ENCODE measurements around the gene RFC5. TPM values are rescaled to one million over a fixed set of nuclear protein-coding genes. Genes with fewer than 3 reads are reported as not detected.
A peak's percentile ranks its signal among the peaks of the same experiment; 100 is the strongest.

Gene RFC5
- total RNA-seq, 2 donors from 2014 or later, result 34.8 to 62.4 TPM

GRCh38 chr12:118046430-118046829 is 29.9 kb downstream of the RFC5 start:
- peaks cover 8 to 10% of the 10 kb centered on the region in 2 donors for H3K4me1 Mint-ChIP-seq (ENCODE audit: low read depth in 2 of 2)
- H3K27me3 Mint-ChIP-seq, result no peaks in the 10 kb centered on the region
- no peak for DNase-seq (ENCODE audit: low spot score)
- no peaks in the 10 kb centered on the region for H3K9me3 Mint-ChIP-seq
- peaks cover 13% of the 10 kb centered on the region for H3K36me3 Mint-ChIP-seq
- no peak for ATAC-seq
- H3K27ac Mint-ChIP-seq, result no peak overlapping the region
- H3K4me3 Mint-ChIP-seq, result no peak overlapping the region

GRCh38 chr12:118050972-118051910 is 34.7 kb downstream of the RFC5 start:
- peak overlapping the region; percentile 24 for H3K4me3 Mint-ChIP-seq
- peak overlapping the region; percentile 55 to 80 for H3K27ac Mint-ChIP-seq
- DNase-seq (ENCODE audit: low spot score) (no peak), ATAC-seq (peak in 1 of 2 donors; percentile 77)
- H3K4me1 Mint-ChIP-seq (ENCODE audit: low read depth in 2 of 2), result peaks cover 24 to 33% of the 10 kb centered on the region in 2 donors
- no peaks in the 10 kb centered on the region for H3K9me3 Mint-ChIP-seq
- peaks cover 12% of the 10 kb centered on the region for H3K36me3 Mint-ChIP-seq
- no peaks in the 10 kb centered on the region for H3K27me3 Mint-ChIP-seq

GRCh38 chr12:118052324-118053070 is 36.0 kb downstream of the RFC5 start:
- ATAC-seq, result peak; percentile 50
- DNase-seq (ENCODE audit: low spot score), result no peak
- no peaks in the 10 kb centered on the region for H3K9me3 Mint-ChIP-seq
- H3K27ac Mint-ChIP-seq, result peak overlapping the region; percentile 55 to 80
- peak overlapping the region; percentile 60 for H3K4me3 Mint-ChIP-seq
- H3K36me3 Mint-ChIP-seq, result peaks cover 12% of the 10 kb centered on the region
- peaks cover 25 to 34% of the 10 kb centered on the region in 2 donors for H3K4me1 Mint-ChIP-seq (ENCODE audit: low read depth in 2 of 2)
- H3K27me3 Mint-ChIP-seq, result no peaks in the 10 kb centered on the region

GRCh38 chr12:118053071-118053985 is 36.8 kb downstream of the RFC5 start:
- peak overlapping the region; percentile 60 for H3K4me3 Mint-ChIP-seq
- peaks cover 25 to 36% of the 10 kb centered on the region in 2 donors for H3K4me1 Mint-ChIP-seq (ENCODE audit: low read depth in 2 of 2)
- H3K9me3 Mint-ChIP-seq, result no peaks in the 10 kb centered on the region
- H3K36me3 Mint-ChIP-seq, result peaks cover 12% of the 10 kb centered on the region
- H3K27me3 Mint-ChIP-seq, result no peaks in the 10 kb centered on the region
- peak overlapping the region; percentile 55 to 80 for H3K27ac Mint-ChIP-seq
- DNase-seq (ENCODE audit: low spot score) (no peak), ATAC-seq (no peak)

- H3K27me3 Mint-ChIP-seq, result no peaks in the 10 kb centered on the region
- H3K9me3 Mint-ChIP-seq, result no peaks in the 10 kb centered on the region
- H3K36me3 Mint-ChIP-seq, result peaks cover 12% of the 10 kb centered on the region
- ATAC-seq (peak; percentile 47 to 59), DNase-seq (ENCODE audit: low spot score) (peak; percentile 65)
- no peak overlapping the region for H3K27ac Mint-ChIP-seq
- H3K4me1 Mint-ChIP-seq (ENCODE audit: low read depth in 2 of 2), result peaks cover 40 to 54% of the 10 kb centered on the region in 2 donors
- H3K4me3 Mint-ChIP-seq, result no peak overlapping the region
Measured at GRCh38 chr12:118055144-118055557, 38.6 kb downstream of the RFC5 start.

GRCh38 chr12:118055865-118056773 is 39.6 kb downstream of the RFC5 start:
- Mint-ChIP-seq H3K27me3 (no peaks in the 10 kb centered on the region), H3K36me3 (peaks cover 10% of the 10 kb centered on the region), H3K4me3 (no peak overlapping the region), H3K4me1 (ENCODE audit: low read depth in 2 of 2) (peaks cover 37 to 52% of the 10 kb centered on the region in 2 donors), H3K9me3 (no peaks in the 10 kb centered on the region), H3K27ac (peak overlapping the region; percentile 6 to 8)
- DNase-seq (ENCODE audit: low spot score) (no peak), ATAC-seq (no peak)

- peaks cover under 1% of the 10 kb centered on the region for H3K36me3 Mint-ChIP-seq
- peak overlapping the region; percentile 94 to 96 for H3K27ac Mint-ChIP-seq
- H3K4me3 Mint-ChIP-seq, result no peak overlapping the region
- no peaks in the 10 kb centered on the region for H3K27me3 Mint-ChIP-seq
- peaks cover 39 to 44% of the 10 kb centered on the region in 2 donors for H3K4me1 Mint-ChIP-seq (ENCODE audit: low read depth in 2 of 2)
- ATAC-seq, result no peak
- DNase-seq (ENCODE audit: low spot score), result no peak
- no peaks in the 10 kb centered on the region for H3K9me3 Mint-ChIP-seq
Measured at GRCh38 chr12:118058227-118058626, 41.7 kb downstream of the RFC5 start.

- DNase-seq (ENCODE audit: low spot score) (no peak), ATAC-seq (no peak)
- Mint-ChIP-seq H3K9me3 (no peaks in the 10 kb centered on the region), H3K4me1 (ENCODE audit: low read depth in 2 of 2) (peaks cover 40 to 43% of the 10 kb centered on the region in 2 donors), H3K27ac (peak overlapping the region; percentile 94 to 96), H3K36me3 (no peaks in the 10 kb centered on the region), H3K4me3 (peak overlapping the region; percentile 99), H3K27me3 (no peaks in the 10 kb centered on the region)
Measured at GRCh38 chr12:118058881-118059280, 42.4 kb downstream of the RFC5 start.

- Mint-ChIP-seq H3K4me3 (peak overlapping the region; percentile 99), H3K36me3 (no peaks in the 10 kb centered on the region), H3K9me3 (no peaks in the 10 kb centered on the region), H3K27ac (peak overlapping the region; percentile 94 to 96), H3K27me3 (peaks cover 0 to under 1% of the 10 kb centered on the region in 2 donors), H3K4me1 (ENCODE audit: low read depth in 2 of 2) (peaks cover 45 to 50% of the 10 kb centered on the region in 2 donors)
- DNase-seq (ENCODE audit: low spot score) (no peak), ATAC-seq (no peak)
Measured at GRCh38 chr12:118059341-118060191, 43.1 kb downstream of the RFC5 start.

GRCh38 chr12:118060301-118061010 is 44.0 kb downstream of the RFC5 start:
- peak; percentile 67 for DNase-seq (ENCODE audit: low spot score)
- H3K4me3 Mint-ChIP-seq, result peak overlapping the region; percentile 99
- H3K27me3 Mint-ChIP-seq, result peaks cover 3 to 4% of the 10 kb centered on the region in 2 donors
- peak; percentile 70 to 85 for ATAC-seq
- peaks cover 54 to 59% of the 10 kb centered on the region in 2 donors for H3K4me1 Mint-ChIP-seq (ENCODE audit: low read depth in 2 of 2)
- H3K9me3 Mint-ChIP-seq, result no peaks in the 10 kb centered on the region
- H3K36me3 Mint-ChIP-seq, result no peaks in the 10 kb centered on the region
- H3K27ac Mint-ChIP-seq, result peak overlapping the region; percentile 94 to 96
